ENCODE data around the gene RYR2. TPM values are rescaled to one million over a fixed set of nuclear protein-coding genes. Genes with fewer than 3 reads are reported as not detected.

RYR2 gene
- total RNA-seq: 1 to 10 TPM in 1 of 4 donors, under 1 TPM in 3; 0.16 to 1.4 (median 0.60) TPM

DNA sequence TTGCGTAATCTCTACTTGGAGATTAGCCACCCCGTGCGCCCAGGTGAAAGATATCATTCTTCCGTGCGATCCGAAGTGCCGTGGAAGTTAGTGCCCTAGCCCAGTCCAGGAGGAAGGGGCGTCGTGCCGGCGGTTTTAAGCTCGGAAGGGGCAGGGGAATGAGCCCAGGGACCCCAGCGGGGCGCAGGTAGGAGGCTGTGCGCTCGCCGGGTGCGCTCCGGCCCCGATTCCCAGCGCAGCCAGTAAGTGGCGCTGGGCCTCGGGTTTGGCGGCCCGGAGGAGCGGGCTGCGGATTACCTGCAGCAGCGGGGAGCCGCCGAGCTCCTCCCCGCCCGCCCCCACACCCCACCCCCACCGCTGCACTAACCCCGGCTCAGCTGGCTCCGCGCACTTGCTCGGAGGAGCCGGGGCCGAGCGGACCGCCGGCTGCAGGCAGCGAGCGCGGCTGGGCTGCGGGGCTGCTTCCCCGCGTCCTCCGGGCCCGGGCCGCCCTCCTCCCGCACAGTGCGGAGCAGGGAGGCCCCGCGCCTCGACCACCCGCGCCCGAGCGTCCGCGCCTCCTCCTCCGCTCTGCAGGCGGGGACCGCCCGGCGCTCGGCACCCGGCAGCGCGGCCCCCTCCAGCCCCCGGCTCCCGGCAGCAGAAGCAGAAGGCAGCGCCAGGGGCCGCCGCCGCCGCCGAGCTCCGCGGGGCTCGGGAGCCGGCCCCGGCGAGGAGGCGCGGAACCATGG, at the start of gene RYR2:
TSS of gene RYR2 (plus strand) at position 390 of the 731 bp plus-strand sequence. CDS start at position 728, 338 bp downstream.
- TF ChIP-seq, protein P1, sequence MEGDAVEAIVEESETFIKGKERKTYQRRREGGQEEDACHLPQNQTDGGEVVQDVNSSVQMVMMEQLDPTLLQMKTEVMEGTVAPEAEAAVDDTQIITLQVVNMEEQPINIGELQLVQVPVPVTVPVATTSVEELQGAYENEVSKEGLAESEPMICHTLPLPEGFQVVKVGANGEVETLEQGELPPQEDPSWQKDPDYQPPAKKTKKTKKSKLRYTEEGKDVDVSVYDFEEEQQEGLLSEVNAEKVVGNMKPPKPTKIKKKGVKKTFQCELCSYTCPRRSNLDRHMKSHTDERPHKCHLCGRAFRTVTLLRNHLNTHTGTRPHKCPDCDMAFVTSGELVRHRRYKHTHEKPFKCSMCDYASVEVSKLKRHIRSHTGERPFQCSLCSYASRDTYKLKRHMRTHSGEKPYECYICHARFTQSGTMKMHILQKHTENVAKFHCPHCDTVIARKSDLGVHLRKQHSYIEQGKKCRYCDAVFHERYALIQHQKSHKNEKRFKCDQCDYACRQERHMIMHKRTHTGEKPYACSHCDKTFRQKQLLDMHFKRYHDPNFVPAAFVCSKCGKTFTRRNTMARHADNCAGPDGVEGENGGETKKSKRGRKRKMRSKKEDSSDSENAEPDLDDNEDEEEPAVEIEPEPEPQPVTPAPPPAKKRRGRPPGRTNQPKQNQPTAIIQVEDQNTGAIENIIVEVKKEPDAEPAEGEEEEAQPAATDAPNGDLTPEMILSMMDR (IDR thresholded peaks at IDR 0.05; ENCODE audit: low read depth): no peak

- TF ChIP-seq, protein P1 (IDR thresholded peaks at IDR 0.05; ENCODE audit: low read depth): no peak
Observed at GRCh38 chr1:236992449-236992848, 49.5 kb upstream of the RYR2 start.

- TF ChIP-seq, protein P1 (IDR thresholded peaks at IDR 0.05; ENCODE audit: low read depth): no peak
Observed at GRCh38 chr1:236994450-236994849, 47.5 kb upstream of the RYR2 start.

GRCh38 chr1:236997361-236997760, 44.6 kb upstream of the RYR2 start:
- TF ChIP-seq, protein P1 (IDR thresholded peaks at IDR 0.05; ENCODE audit: low read depth): no peak

- TF ChIP-seq, protein P1 (IDR thresholded peaks at IDR 0.05; ENCODE audit: low read depth): no peak
Observed at GRCh38 chr1:236997882-236998281, 44.1 kb upstream of the RYR2 start.

- TF ChIP-seq, protein P1 (IDR thresholded peaks at IDR 0.05; ENCODE audit: low read depth): no peak
Observed at GRCh38 chr1:236998546-236998945, 43.4 kb upstream of the RYR2 start.

- TF ChIP-seq, protein P1 (IDR thresholded peaks at IDR 0.05; ENCODE audit: low read depth): no peak
Observed at GRCh38 chr1:237000191-237000590, 41.8 kb upstream of the RYR2 start.
